IMR-90 (cell line): ENCODE measurements around the gene MICAL2. TPM values are rescaled to one million over a fixed set of nuclear protein-coding genes. Genes with fewer than 3 reads are reported as not detected.
A peak's percentile ranks its signal among the peaks of the same experiment; 100 is the strongest.

ENCODE experiments used
- ATAC-seq: fragments of 200-7000 bp; cut with Tn5 transposase; 2 replicates; pipeline ENCODE4 v1.9.1; 2020; ENCODE audit warnings: low read depth, mild to moderate bottlenecking, moderate library complexity
- BruUV-seq: library from RNA; stranded (reverse); fragments of 400-500 nt; replicated peaks from 2 replicates; lab custom pipeline; 2021; lab: Mats Ljungman, UMichigan
- CTCF ChIA-PET: fragments of 300-600 bp; formaldehyde crosslinking; extraction: SDS; loops from one replicate; lab custom pipeline; 2021; ENCODE audit warnings: antibody characterized with exemption; lab: Yijun Ruan, JAX
- POLR2A ChIA-PET: fragments of 300-600 bp; sonication (Branson Sonifier 250); formaldehyde crosslinking; loops from one replicate; lab custom pipeline; 2022; ENCODE audit warnings: antibody characterized with exemption; ENCODE audit not compliant: unreplicated experiment; lab: Charles Lee
- DNase-seq: peaks from one replicate; pipeline ENCODE4 v3.0.0; 2013
- H2AFZ ChIP-seq: replicated peaks from 2 replicates; pipeline ENCODE3; 2013; ENCODE audit warnings: low read length, mild to moderate bottlenecking; ENCODE audit not compliant: poor library complexity
- H2AK5ac ChIP-seq: 2 replicates; pipeline ENCODE4 v1.6.1; 2013; ENCODE audit warnings: low read depth, low read length, inconsistent platforms
- H2AK9ac ChIP-seq: replicated peaks from 2 replicates; pipeline ENCODE3; 2013; ENCODE audit warnings: mild to moderate bottlenecking, low read depth, low read length, moderate library complexity; ENCODE audit not compliant: poor library complexity
- H2BK120ac ChIP-seq: 2 replicates; pipeline ENCODE4 v1.6.1; 2013; ENCODE audit warnings: low read depth, low read length, inconsistent platforms
- H2BK15ac ChIP-seq: 3 replicates; pipeline ENCODE4 v1.6.1; 2013; ENCODE audit warnings: low read depth, low read length, inconsistent platforms
- H2BK20ac ChIP-seq: 2 replicates; pipeline ENCODE4 v1.6.1; 2013; ENCODE audit warnings: low read depth, mild to moderate bottlenecking, inconsistent platforms, low read length, moderate library complexity
- H2BK5ac ChIP-seq: 2 replicates; pipeline ENCODE4 v1.6.1; 2013; ENCODE audit warnings: mild to moderate bottlenecking, low read depth, low read length, inconsistent platforms; ENCODE audit not compliant: poor library complexity, severe bottlenecking
- H3K14ac ChIP-seq: replicated peaks from 2 replicates; pipeline ENCODE4 v1.6.1; 2013; ENCODE audit warnings: low read depth, low read length, inconsistent platforms
- H3K18ac ChIP-seq: 2 replicates; pipeline ENCODE4 v1.6.1; 2013; ENCODE audit warnings: low read depth, low read length, control low read depth
- H3K23ac ChIP-seq: 2 replicates; pipeline ENCODE4 v1.6.1; 2013; ENCODE audit warnings: low read depth, low read length, inconsistent platforms
- H3K27ac ChIP-seq: 2 replicates; pipeline ENCODE4 v1.5.1; 2013; ENCODE audit warnings: mild to moderate bottlenecking, control low read depth, low read length; ENCODE audit not compliant: insufficient read depth
- H3K27me3 ChIP-seq: 2 replicates; pipeline ENCODE4 v1.6.1; 2013; ENCODE audit warnings: low read length; ENCODE audit not compliant: control insufficient read depth, insufficient read depth
- H3K36me3 ChIP-seq: 2 replicates; pipeline ENCODE4 v1.6.1; 2013; ENCODE audit warnings: low read length, mixed read lengths; ENCODE audit not compliant: control insufficient read depth, insufficient read depth
- H3K4ac ChIP-seq: 2 replicates; pipeline ENCODE4 v1.6.1; 2013; ENCODE audit warnings: low read depth, low read length, inconsistent platforms
- H3K4me1 ChIP-seq: 2 replicates; pipeline ENCODE4 v1.6.1; 2013; ENCODE audit warnings: low read length, mixed read lengths; ENCODE audit not compliant: control insufficient read depth, insufficient read depth
- H3K4me2 ChIP-seq: 2 replicates; pipeline ENCODE4 v1.6.1; 2013; ENCODE audit warnings: low read depth, mild to moderate bottlenecking, control low read depth, low read length, moderate library complexity
- H3K4me3 ChIP-seq: 2 replicates; pipeline ENCODE4 v1.5.1; 2013; ENCODE audit warnings: low read depth, mild to moderate bottlenecking, control low read depth, low read length, moderate library complexity; ENCODE audit not compliant: insufficient read depth
- H3K56ac ChIP-seq: 2 replicates; pipeline ENCODE4 v1.6.1; 2013; ENCODE audit warnings: low read length, inconsistent platforms; ENCODE audit not compliant: insufficient read depth; ENCODE audit errors: extremely low read depth
- H3K79me1 ChIP-seq, 2 experiments: 2 replicates each; pipeline ENCODE4 v1.6.1; 2013; ENCODE audit warnings: low read length in 2 of 2, inconsistent platforms in 1 of 2, low read depth in 1 of 2
- H3K9ac ChIP-seq: 2 replicates; pipeline ENCODE4 v1.6.1; 2013; ENCODE audit warnings: low read depth, low read length, control low read depth
- H3K9me1 ChIP-seq: 2 replicates; pipeline ENCODE4 v1.6.1; 2013; ENCODE audit warnings: low read length, inconsistent platforms; ENCODE audit not compliant: insufficient read depth
- H3K9me3 ChIP-seq: 2 replicates; pipeline ENCODE4 v1.6.1; 2013; ENCODE audit warnings: low read length; ENCODE audit not compliant: control insufficient read depth, insufficient read depth
- H4K20me1 ChIP-seq: 2 replicates; pipeline ENCODE4 v1.6.1; 2013; ENCODE audit warnings: low read length, inconsistent platforms; ENCODE audit not compliant: insufficient read depth
- H4K5ac ChIP-seq: 2 replicates; pipeline ENCODE4 v1.6.1; 2013; ENCODE audit warnings: mild to moderate bottlenecking, low read depth, low read length, control low read depth
- H4K8ac ChIP-seq, 2 experiments: 2 replicates each; pipeline ENCODE4 v1.6.1; 2013; ENCODE audit warnings: low read depth in 2 of 2, low read length in 2 of 2, control low read depth in 1 of 2, inconsistent platforms in 1 of 2
- H4K91ac ChIP-seq: 2 replicates; pipeline ENCODE4 v1.6.1; 2013; ENCODE audit warnings: low read depth, low read length, inconsistent platforms; ENCODE audit not compliant: insufficient read depth
- CEBPB ChIP-seq: IDR thresholded peaks from 2 replicates; pipeline ENCODE4 v1.6.1; 2012; ENCODE audit warnings: low read depth, low read length, improper control_type of control experiment
- CHD1 ChIP-seq: IDR thresholded peaks from 2 replicates; pipeline ENCODE4 v1.6.1; 2012; ENCODE audit warnings: low read depth, low read length, improper control_type of control experiment
- FOS ChIP-seq: fragments of 150-350 bp; IDR thresholded peaks from 2 replicates; pipeline ENCODE4 v1.6.1; 2016; ENCODE audit warnings: low read depth, low read length
- MAZ ChIP-seq: IDR thresholded peaks from 2 replicates; pipeline ENCODE4 v1.6.1; 2012; ENCODE audit warnings: low read depth, mild to moderate bottlenecking, low read length, improper control_type of control experiment, moderate library complexity, borderline replicate concordance
- MXI1 ChIP-seq: IDR thresholded peaks from 2 replicates; pipeline ENCODE4 v1.6.1; 2012; ENCODE audit warnings: low read depth, mild to moderate bottlenecking, low read length, moderate library complexity, borderline replicate concordance
- NFE2L2 ChIP-seq: fragments of 150-350 bp; IDR thresholded peaks from 2 replicates; pipeline ENCODE4 v1.6.1; 2016; ENCODE audit warnings: low read depth, mild to moderate bottlenecking, low read length
- POLR2A ChIP-seq: IDR thresholded peaks from 2 replicates; pipeline ENCODE4 v1.6.1; 2012; ENCODE audit warnings: mild to moderate bottlenecking, low read depth, low read length
- WGBS, 2 experiments: methylation state at CpG; one replicate each; pipeline versions ENCODE4 v1.1.5 to v1.1.7; 2013; ENCODE audit warnings: missing lambda C conversion rate in 2 of 2; ENCODE audit not compliant: insufficient read length in 1 of 2; ENCODE audit errors: extremely low coverage in 2 of 2; 5-methylcytosine and 5-hydroxymethylcytosine counted together
- dilution Hi-C: fragments of 300-500 bp; cut with HindIII; formaldehyde crosslinking; loops from one replicate; pipeline ENCODE4 v1.14.3; 2018; ENCODE audit warnings: low sequenced_read_pairs; ENCODE audit not compliant: unreplicated experiment
- in situ Hi-C: fragments of 300-500 bp; cut with MboI; formaldehyde crosslinking; loops from 3 replicates; pipeline ENCODE4 v1.14.3; 2019; ENCODE audit warnings: low sequenced_read_pairs, inconsistent platforms, mixed read lengths
- intact Hi-C: fragments of 100-400 bp; cut with micrococcal nuclease; formaldehyde crosslinking; loops from 2 replicates; pipeline ENCODE4 v1.10.0; 2022
- polyA plus RNA-seq, 3 experiments: library from polyadenylated mRNA; depleted of rRNA; stranded (reverse); fragments of >200 nt; gene quantifications; 2 replicates each; pipeline ENCODE4 v1.2.3, GENCODE V29; 2012; ENCODE audit warnings: low replicate concordance in 1 of 3
- total RNA-seq: library from RNA; depleted of rRNA; stranded (reverse); fragments of >200 nt; gene quantifications from 2 replicates; pipeline ENCODE4 v1.2.3, GENCODE V29; 2012
- TF ChIP-seq, protein P1 (sequence below): conservative IDR thresholded peaks from 2 replicates; pipeline ENCODE4 v1.5.1; 2012; ENCODE audit warnings: mild to moderate bottlenecking, low read depth, low read length, improper control_type of control experiment
- TF ChIP-seq, protein P2 (sequence below): fragments of 150-350 bp; IDR thresholded peaks from 2 replicates; pipeline ENCODE4 v1.6.1; 2017; ENCODE audit warnings: mild to moderate bottlenecking, antibody characterized with exemption, low read length, low read depth

The MICAL2 gene
- total and polyA plus RNA-seq, 2 of the 4 experiments (the other 2 are of a cell fraction) = 170 to 336 TPM

DNA sequence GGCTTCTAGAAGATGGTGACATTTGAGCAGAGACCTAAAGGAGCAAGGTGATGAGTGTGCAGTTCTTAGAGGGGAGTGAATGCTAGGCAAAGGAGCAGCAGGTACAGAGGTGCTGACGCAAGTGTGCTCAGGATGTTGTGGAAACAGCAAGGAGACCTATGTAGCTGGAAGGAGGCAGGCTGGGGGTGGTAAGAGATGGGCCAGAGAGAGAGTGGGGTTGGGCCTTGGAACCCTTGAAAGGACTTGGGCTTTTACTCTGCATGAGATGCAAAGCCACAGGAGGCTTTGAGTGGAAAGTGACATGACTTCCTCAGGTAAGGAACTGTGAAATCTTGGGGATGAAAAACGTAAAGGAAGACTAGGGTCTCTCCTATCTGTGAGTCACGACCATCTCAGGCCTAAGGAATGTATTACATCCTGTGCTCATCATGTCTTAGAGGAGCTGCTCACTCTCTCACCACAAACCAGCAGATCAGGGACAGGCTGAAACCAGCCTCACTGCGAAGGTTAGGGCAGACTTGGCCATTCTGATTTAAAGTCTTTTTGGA, 65.4 kb downstream of the MICAL2 start (continued):
- no peak for TF ChIP-seq MAZ

DNA sequence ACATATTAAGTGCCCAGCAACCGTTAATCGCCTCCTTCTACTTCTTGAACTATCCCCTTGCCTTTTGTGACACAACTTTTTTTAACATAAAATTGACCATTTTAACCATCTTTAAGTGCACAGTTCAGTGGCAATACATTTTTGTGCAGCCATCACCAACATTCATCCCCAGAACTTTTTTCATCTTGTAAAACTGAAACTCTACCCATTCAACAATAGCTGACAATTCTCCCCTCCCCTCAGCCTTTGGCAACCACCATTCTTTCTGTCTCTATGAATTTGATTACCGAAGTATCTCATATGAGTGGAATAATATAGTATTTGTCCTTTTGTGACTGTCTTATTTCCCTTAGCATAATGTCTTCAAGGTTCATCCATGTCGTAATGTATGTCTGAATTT, 66.0 kb downstream of the MICAL2 start:
- no peak overlapping the region for H3K4me2 ChIP-seq
- TSS peak; percentile 55 for BruUV-seq
- H4K91ac ChIP-seq = peak overlapping the region; percentile 65
- H2BK20ac ChIP-seq = peak overlapping the region; percentile 100
- no peaks in the 10 kb centered on the region for H3K27me3 ChIP-seq
- ATAC-seq = no peak
- H3K4me3 ChIP-seq = no peak overlapping the region
- H2AK5ac ChIP-seq = peak overlapping the region; percentile 81
- H3K18ac ChIP-seq = peak overlapping the region; percentile 71; the same call in 1 of the 2 replicates
- peak overlapping the region; percentile 16; the same call in 1 of the 2 replicates for H4K5ac ChIP-seq
- peaks cover 26% of the 10 kb centered on the region for H3K9me1 ChIP-seq
- TF ChIP-seq FOS = no peak
- no peak for TF ChIP-seq CHD1
- TF ChIP-seq, protein P1, sequence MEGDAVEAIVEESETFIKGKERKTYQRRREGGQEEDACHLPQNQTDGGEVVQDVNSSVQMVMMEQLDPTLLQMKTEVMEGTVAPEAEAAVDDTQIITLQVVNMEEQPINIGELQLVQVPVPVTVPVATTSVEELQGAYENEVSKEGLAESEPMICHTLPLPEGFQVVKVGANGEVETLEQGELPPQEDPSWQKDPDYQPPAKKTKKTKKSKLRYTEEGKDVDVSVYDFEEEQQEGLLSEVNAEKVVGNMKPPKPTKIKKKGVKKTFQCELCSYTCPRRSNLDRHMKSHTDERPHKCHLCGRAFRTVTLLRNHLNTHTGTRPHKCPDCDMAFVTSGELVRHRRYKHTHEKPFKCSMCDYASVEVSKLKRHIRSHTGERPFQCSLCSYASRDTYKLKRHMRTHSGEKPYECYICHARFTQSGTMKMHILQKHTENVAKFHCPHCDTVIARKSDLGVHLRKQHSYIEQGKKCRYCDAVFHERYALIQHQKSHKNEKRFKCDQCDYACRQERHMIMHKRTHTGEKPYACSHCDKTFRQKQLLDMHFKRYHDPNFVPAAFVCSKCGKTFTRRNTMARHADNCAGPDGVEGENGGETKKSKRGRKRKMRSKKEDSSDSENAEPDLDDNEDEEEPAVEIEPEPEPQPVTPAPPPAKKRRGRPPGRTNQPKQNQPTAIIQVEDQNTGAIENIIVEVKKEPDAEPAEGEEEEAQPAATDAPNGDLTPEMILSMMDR = no peak
- TF ChIP-seq NFE2L2 = no peak
- no peak for TF ChIP-seq CEBPB
- TF ChIP-seq POLR2A = peak; percentile 47; the same call in 1 of the 2 replicates
- TF ChIP-seq, protein P2, sequence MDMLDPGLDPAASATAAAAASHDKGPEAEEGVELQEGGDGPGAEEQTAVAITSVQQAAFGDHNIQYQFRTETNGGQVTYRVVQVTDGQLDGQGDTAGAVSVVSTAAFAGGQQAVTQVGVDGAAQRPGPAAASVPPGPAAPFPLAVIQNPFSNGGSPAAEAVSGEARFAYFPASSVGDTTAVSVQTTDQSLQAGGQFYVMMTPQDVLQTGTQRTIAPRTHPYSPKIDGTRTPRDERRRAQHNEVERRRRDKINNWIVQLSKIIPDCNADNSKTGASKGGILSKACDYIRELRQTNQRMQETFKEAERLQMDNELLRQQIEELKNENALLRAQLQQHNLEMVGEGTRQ = no peak
- no peak for TF ChIP-seq MXI1
- H2BK120ac ChIP-seq = peak overlapping the region; percentile 100
- ChIA-PET CTCF (interaction anchor here (1.5 kb wide), 1 partner anchor 12 kb away, joined by 4 read pairs; no protein-coding TSS in a partner anchor), POLR2A (no interaction called here)
- no peak overlapping the region for H2AK9ac ChIP-seq
- peak overlapping the region; percentile 99 for H2BK5ac ChIP-seq
- DNase-seq = no peak
- H4K8ac ChIP-seq = peak overlapping the region; percentile 45 to 90
- H3K23ac ChIP-seq = peak overlapping the region; percentile 53; the same call in 1 of the 2 replicates
- peak overlapping the region; percentile 27; the same call in 1 of the 2 replicates for H3K9ac ChIP-seq
- H3K56ac ChIP-seq = peak overlapping the region; percentile 41
- peaks cover 5% of the 10 kb centered on the region for H3K36me3 ChIP-seq
- H3K4me1 ChIP-seq = peaks cover 28% of the 10 kb centered on the region
- H3K4ac ChIP-seq = peak overlapping the region; percentile 99; the same call in 1 of the 2 replicates
- in situ Hi-C loops (no loop called here), dilution Hi-C loops (no loop called here), intact Hi-C loops (no loop called here)
- 73% methylated on average over 2 of the region's 4 CpGs; no CpG with 5 or more reads in 1 of the 2 experiments for WGBS, 2 experiments
- no peak overlapping the region for H2AFZ ChIP-seq
- H3K79me1 ChIP-seq = peaks cover 20 to 67% of the 10 kb centered on the region in 2 experiments
- peak overlapping the region; percentile 82 for H3K14ac ChIP-seq
- H4K20me1 ChIP-seq = no peaks in the 10 kb centered on the region
- peaks cover 3% of the 10 kb centered on the region for H3K9me3 ChIP-seq
- peak overlapping the region; percentile 99 for H2BK15ac ChIP-seq
- H3K27ac ChIP-seq = peak overlapping the region; percentile 98
